ENCODE data around the gene COL16A1. TPM values are rescaled to one million over a fixed set of nuclear protein-coding genes. Genes with fewer than 3 reads are reported as not detected.

COL16A1 gene
- polyA plus RNA-seq, 6 donors from 2014 or later = 0.64 to 1.2 TPM; not detected in 4

GRCh38 chr1:31623365-31623764, 80.5 kb downstream of the COL16A1 start:
- Mint-ChIP-seq H3K36me3 (no peaks in the 10 kb centered on the region), H3K4me1 (peaks cover 11 to 16% (median 13%) of the 10 kb centered on the region in 3 donors), H3K9me3 (no peaks in the 10 kb centered on the region), H3K27ac (peak overlapping the region in 1 of 6 donors; percentile 27), H3K27me3 (peaks cover 10 to 15% (median 14%) of the 10 kb centered on the region in 3 donors), H3K4me3 (no peak overlapping the region)
- DNase-seq (no peak), ATAC-seq (ENCODE audit: low read depth in 2 of 2) (no peak)

- Mint-ChIP-seq H3K4me1 (peaks cover 14 to 19% (median 17%) of the 10 kb centered on the region in 3 donors), H3K4me3 (no peak overlapping the region), H3K27ac (peak overlapping the region in 1 of 6 donors; percentile 33), H3K27me3 (peaks cover 13 to 21% (median 20%) of the 10 kb centered on the region in 3 donors), H3K9me3 (no peaks in the 10 kb centered on the region), H3K36me3 (no peaks in the 10 kb centered on the region)
- DNase-seq (no peak), ATAC-seq (ENCODE audit: low read depth in 2 of 2) (no peak)
These were observed 81.7 kb downstream of the COL16A1 start for GRCh38 chr1:31621847-31622730.

- Mint-ChIP-seq H3K27ac (no peak overlapping the region), H3K9me3 (no peaks in the 10 kb centered on the region), H3K4me1 (peaks cover 16 to 26% (median 17%) of the 10 kb centered on the region in 3 donors), H3K4me3 (no peak overlapping the region), H3K27me3 (peaks cover 19 to 28% (median 26%) of the 10 kb centered on the region in 3 donors), H3K36me3 (no peaks in the 10 kb centered on the region)
- DNase-seq (no peak), ATAC-seq (ENCODE audit: low read depth in 2 of 2) (no peak)
These were observed 82.4 kb downstream of the COL16A1 start for GRCh38 chr1:31621498-31621820.

GRCh38 chr1:31620631-31621497, 83.0 kb downstream of the COL16A1 start:
- no peak overlapping the region for H3K4me3 Mint-ChIP-seq
- peak overlapping the region in 1 of 6 donors; percentile 42 for H3K27ac Mint-ChIP-seq
- peaks cover 22 to 34% (median 32%) of the 10 kb centered on the region in 3 donors for H3K27me3 Mint-ChIP-seq
- no peaks in the 10 kb centered on the region for H3K9me3 Mint-ChIP-seq
- no peak for ATAC-seq (ENCODE audit: low read depth in 2 of 2)
- peaks cover 16 to 28% (median 17%) of the 10 kb centered on the region in 3 donors for H3K4me1 Mint-ChIP-seq
- no peak for DNase-seq
- H3K36me3 Mint-ChIP-seq = no peaks in the 10 kb centered on the region

GRCh38 chr1:31618916-31619846, 84.6 kb downstream of the COL16A1 start:
- peaks cover 26 to 39% (median 38%) of the 10 kb centered on the region in 3 donors for H3K27me3 Mint-ChIP-seq
- H3K9me3 Mint-ChIP-seq = no peaks in the 10 kb centered on the region
- no peak for ATAC-seq (ENCODE audit: low read depth in 2 of 2)
- peaks cover 16 to 25% (median 17%) of the 10 kb centered on the region in 3 donors for H3K4me1 Mint-ChIP-seq
- peak overlapping the region in 1 of 6 donors; percentile 39 for H3K27ac Mint-ChIP-seq
- no peaks in the 10 kb centered on the region for H3K36me3 Mint-ChIP-seq
- H3K4me3 Mint-ChIP-seq = peak overlapping the region in 5 of 8 donors; percentile 41 to 76 (median 63)
- DNase-seq = no peak

GRCh38 chr1:31617916-31618746, 85.7 kb downstream of the COL16A1 start:
- peaks cover 26 to 39% (median 38%) of the 10 kb centered on the region in 3 donors for H3K27me3 Mint-ChIP-seq
- peak; percentile 79 to 87 for ATAC-seq (ENCODE audit: low read depth in 2 of 2)
- no peaks in the 10 kb centered on the region for H3K36me3 Mint-ChIP-seq
- H3K27ac Mint-ChIP-seq = no peak overlapping the region
- peak; percentile 42 for DNase-seq
- peak overlapping the region; percentile 33 to 84 (median 76) for H3K4me3 Mint-ChIP-seq
- no peaks in the 10 kb centered on the region for H3K9me3 Mint-ChIP-seq
- H3K4me1 Mint-ChIP-seq = peaks cover 14 to 25% (median 16%) of the 10 kb centered on the region in 3 donors

GRCh38 chr1:31617218-31617915, 86.5 kb downstream of the COL16A1 start, which contains the start of gene HCRTR1:
HCRTR1 (plus strand) TSS chr1:31617689; CDS start chr1:31619193, 1,504 bp downstream.
- Mint-ChIP-seq H3K9me3 (peaks cover 0 to 1% (median 0%) of the 10 kb centered on the region in 7 donors), H3K27ac (no peak within 1 kb of the TSS), H3K27me3 (peaks cover 26 to 39% (median 38%) of the 10 kb centered on the region in 3 donors), H3K36me3 (no peaks in the 10 kb centered on the region), H3K4me1 (peaks cover 14 to 25% (median 16%) of the 10 kb centered on the region in 3 donors), H3K4me3 (peak within 1 kb of the TSS; percentile 53 to 89 (median 78))
- no peak for DNase-seq
- ATAC-seq (ENCODE audit: low read depth in 2 of 2) = peak; percentile 23 to 39

- Mint-ChIP-seq H3K36me3 (no peaks in the 10 kb centered on the region), H3K27ac (peak overlapping the region in 1 of 6 donors; percentile 62), H3K4me1 (peaks cover 14 to 25% (median 16%) of the 10 kb centered on the region in 3 donors), H3K27me3 (peaks cover 26 to 39% (median 38%) of the 10 kb centered on the region in 3 donors), H3K9me3 (peaks cover 0 to 1% (median 0%) of the 10 kb centered on the region in 7 donors), H3K4me3 (peak overlapping the region in 1 of 8 donors; percentile 30)
- DNase-seq (no peak), ATAC-seq (ENCODE audit: low read depth in 2 of 2) (no peak)
These were observed 87.9 kb downstream of the COL16A1 start for GRCh38 chr1:31615939-31616338.

- Mint-ChIP-seq H3K27ac (peak overlapping the region in 1 of 6 donors; percentile 8), H3K27me3 (peaks cover 26 to 39% (median 38%) of the 10 kb centered on the region in 3 donors), H3K36me3 (no peaks in the 10 kb centered on the region), H3K9me3 (peaks cover 0 to 1% (median 0%) of the 10 kb centered on the region in 7 donors), H3K4me3 (peak overlapping the region in 1 of 8 donors; percentile 30), H3K4me1 (peaks cover 14 to 25% (median 16%) of the 10 kb centered on the region in 3 donors)
- ATAC-seq (ENCODE audit: low read depth in 2 of 2) = no peak
- no peak for DNase-seq
These were observed 88.4 kb downstream of the COL16A1 start for GRCh38 chr1:31615414-31615813.

- ATAC-seq (ENCODE audit: low read depth in 2 of 2) = no peak
- Mint-ChIP-seq H3K36me3 (no peaks in the 10 kb centered on the region), H3K27me3 (peaks cover 22 to 35% (median 33%) of the 10 kb centered on the region in 3 donors), H3K4me3 (peak overlapping the region in 2 of 8 donors; percentile 20 to 41), H3K9me3 (peaks cover 0 to 1% (median 0%) of the 10 kb centered on the region in 7 donors), H3K4me1 (peaks cover 9 to 22% (median 12%) of the 10 kb centered on the region in 3 donors), H3K27ac (no peak overlapping the region)
- no peak for DNase-seq
These were observed 89.3 kb downstream of the COL16A1 start for GRCh38 chr1:31614414-31615005.

All from naive B cell (primary cell).